Fibroblast of lung (primary cell): Measurements from ENCODE around the gene ARFGAP3.

Experiments
- CTCF ChIP-seq, 2 donors: IDR thresholded peaks in 1 of 2; conservative IDR thresholded peaks in 1 of 2; 1 replicate in 1 of 2; 2 replicates in 1 of 2; pipeline ENCODE4 v1.5.1; 2011 to 2012; ENCODE audit warnings: low read length in 2 of 2, control low read depth in 1 of 2, inconsistent platforms in 1 of 2, low read depth in 1 of 2, mild to moderate bottlenecking in 1 of 2
- EZH2 ChIP-seq: IDR thresholded peaks from 2 replicates; pipeline ENCODE4 v1.5.1; 2012; ENCODE audit warnings: low read length, control low read depth, mild to moderate bottlenecking; ENCODE audit errors: missing control alignments

DNA sequence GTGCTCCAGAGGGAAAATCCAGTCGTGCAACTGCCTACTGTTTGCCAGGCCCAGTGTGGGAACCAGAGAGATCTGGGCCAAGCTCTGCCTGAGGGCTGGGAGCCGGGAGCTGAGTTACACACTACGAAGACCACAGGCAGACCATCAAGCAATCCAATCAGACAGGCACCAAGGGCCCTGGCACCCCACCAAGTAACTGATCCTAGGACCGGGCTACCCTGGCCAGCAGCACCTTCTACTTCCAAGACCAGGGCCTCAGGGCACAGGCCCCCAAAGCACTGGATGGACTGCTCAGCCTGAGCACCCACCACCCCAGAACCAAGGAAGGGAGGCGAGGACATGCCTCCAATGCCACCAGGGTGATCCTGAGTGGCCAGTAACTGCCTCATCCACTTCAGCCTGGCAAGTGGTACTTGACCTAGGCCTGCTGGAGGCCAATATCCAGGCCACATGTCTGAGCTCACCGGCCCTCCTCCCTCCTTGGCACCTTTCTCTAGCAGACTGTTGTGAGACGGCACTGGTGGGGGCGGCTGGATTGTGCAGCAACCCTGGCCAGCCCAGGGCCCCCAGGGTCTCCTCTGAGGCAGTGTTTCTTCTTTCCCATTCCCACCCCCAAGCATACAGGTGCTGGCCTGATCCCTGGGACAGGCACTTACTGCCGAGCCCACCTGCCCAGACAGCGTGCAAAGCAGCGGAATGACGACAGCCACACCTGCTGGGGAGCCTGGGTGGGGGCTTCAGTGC, 20.7 kb upstream of the ARFGAP3 start:
- TF ChIP-seq CTCF (conservative IDR thresholded peaks at IDR 0.05 in 1 of 2, IDR thresholded peaks at IDR 0.05 in 1 of 2; ENCODE audit: low read depth in 1 of 2, low read length in 2 of 2): no peak
- TF ChIP-seq EZH2: no peak
